IMR-90 (cell line): ENCODE data around the gene ABCB10. TPM values are rescaled to one million over a fixed set of nuclear protein-coding genes. Genes with fewer than 3 reads are reported as not detected.

Experiments
- ATAC-seq: fragments of 200-7000 bp; cut with Tn5 transposase; 2 replicates; pipeline ENCODE4 v1.9.1; 2020; ENCODE audit warnings: low read depth, mild to moderate bottlenecking, moderate library complexity
- BruUV-seq: library from RNA; stranded (reverse); fragments of 400-500 nt; replicated peaks from 2 replicates; lab custom pipeline; 2021; lab: Mats Ljungman, UMichigan
- CTCF ChIA-PET: fragments of 300-600 bp; formaldehyde crosslinking; extraction: SDS; loops from one replicate; lab custom pipeline; 2021; ENCODE audit warnings: antibody characterized with exemption; lab: Yijun Ruan, JAX
- POLR2A ChIA-PET: fragments of 300-600 bp; sonication (Branson Sonifier 250); formaldehyde crosslinking; loops from one replicate; lab custom pipeline; 2022; ENCODE audit warnings: antibody characterized with exemption; ENCODE audit not compliant: unreplicated experiment; lab: Charles Lee
- DNase-seq: peaks from one replicate; pipeline ENCODE4 v3.0.0; 2013
- H2AFZ ChIP-seq: replicated peaks from 2 replicates; pipeline ENCODE3; 2013; ENCODE audit warnings: low read length, mild to moderate bottlenecking; ENCODE audit not compliant: poor library complexity
- H2AK5ac ChIP-seq: 2 replicates; pipeline ENCODE4 v1.6.1; 2013; ENCODE audit warnings: low read depth, low read length, inconsistent platforms
- H2AK9ac ChIP-seq: replicated peaks from 2 replicates; pipeline ENCODE3; 2013; ENCODE audit warnings: mild to moderate bottlenecking, low read depth, low read length, moderate library complexity; ENCODE audit not compliant: poor library complexity
- H2BK120ac ChIP-seq: 2 replicates; pipeline ENCODE4 v1.6.1; 2013; ENCODE audit warnings: low read depth, low read length, inconsistent platforms
- H2BK15ac ChIP-seq: 3 replicates; pipeline ENCODE4 v1.6.1; 2013; ENCODE audit warnings: low read depth, low read length, inconsistent platforms
- H2BK20ac ChIP-seq: 2 replicates; pipeline ENCODE4 v1.6.1; 2013; ENCODE audit warnings: low read depth, mild to moderate bottlenecking, inconsistent platforms, low read length, moderate library complexity
- H2BK5ac ChIP-seq: 2 replicates; pipeline ENCODE4 v1.6.1; 2013; ENCODE audit warnings: mild to moderate bottlenecking, low read depth, low read length, inconsistent platforms; ENCODE audit not compliant: poor library complexity, severe bottlenecking
- H3K14ac ChIP-seq: replicated peaks from 2 replicates; pipeline ENCODE4 v1.6.1; 2013; ENCODE audit warnings: low read depth, low read length, inconsistent platforms
- H3K18ac ChIP-seq: 2 replicates; pipeline ENCODE4 v1.6.1; 2013; ENCODE audit warnings: low read depth, low read length, control low read depth
- H3K23ac ChIP-seq: 2 replicates; pipeline ENCODE4 v1.6.1; 2013; ENCODE audit warnings: low read depth, low read length, inconsistent platforms
- H3K27ac ChIP-seq: 2 replicates; pipeline ENCODE4 v1.5.1; 2013; ENCODE audit warnings: mild to moderate bottlenecking, control low read depth, low read length; ENCODE audit not compliant: insufficient read depth
- H3K27me3 ChIP-seq: 2 replicates; pipeline ENCODE4 v1.6.1; 2013; ENCODE audit warnings: low read length; ENCODE audit not compliant: control insufficient read depth, insufficient read depth
- H3K36me3 ChIP-seq: 2 replicates; pipeline ENCODE4 v1.6.1; 2013; ENCODE audit warnings: low read length, mixed read lengths; ENCODE audit not compliant: control insufficient read depth, insufficient read depth
- H3K4ac ChIP-seq: 2 replicates; pipeline ENCODE4 v1.6.1; 2013; ENCODE audit warnings: low read depth, low read length, inconsistent platforms
- H3K4me1 ChIP-seq: 2 replicates; pipeline ENCODE4 v1.6.1; 2013; ENCODE audit warnings: low read length, mixed read lengths; ENCODE audit not compliant: control insufficient read depth, insufficient read depth
- H3K4me2 ChIP-seq: 2 replicates; pipeline ENCODE4 v1.6.1; 2013; ENCODE audit warnings: low read depth, mild to moderate bottlenecking, control low read depth, low read length, moderate library complexity
- H3K4me3 ChIP-seq: 2 replicates; pipeline ENCODE4 v1.5.1; 2013; ENCODE audit warnings: low read depth, mild to moderate bottlenecking, control low read depth, low read length, moderate library complexity; ENCODE audit not compliant: insufficient read depth
- H3K56ac ChIP-seq: 2 replicates; pipeline ENCODE4 v1.6.1; 2013; ENCODE audit warnings: low read length, inconsistent platforms; ENCODE audit not compliant: insufficient read depth; ENCODE audit errors: extremely low read depth
- H3K79me1 ChIP-seq, 2 experiments: 2 replicates each; pipeline ENCODE4 v1.6.1; 2013; ENCODE audit warnings: low read length in 2 of 2, inconsistent platforms in 1 of 2, low read depth in 1 of 2
- H3K9ac ChIP-seq: 2 replicates; pipeline ENCODE4 v1.6.1; 2013; ENCODE audit warnings: low read depth, low read length, control low read depth
- H3K9me1 ChIP-seq: 2 replicates; pipeline ENCODE4 v1.6.1; 2013; ENCODE audit warnings: low read length, inconsistent platforms; ENCODE audit not compliant: insufficient read depth
- H3K9me3 ChIP-seq: 2 replicates; pipeline ENCODE4 v1.6.1; 2013; ENCODE audit warnings: low read length; ENCODE audit not compliant: control insufficient read depth, insufficient read depth
- H4K20me1 ChIP-seq: 2 replicates; pipeline ENCODE4 v1.6.1; 2013; ENCODE audit warnings: low read length, inconsistent platforms; ENCODE audit not compliant: insufficient read depth
- H4K5ac ChIP-seq: 2 replicates; pipeline ENCODE4 v1.6.1; 2013; ENCODE audit warnings: mild to moderate bottlenecking, low read depth, low read length, control low read depth
- H4K8ac ChIP-seq, 2 experiments: 2 replicates each; pipeline ENCODE4 v1.6.1; 2013; ENCODE audit warnings: low read depth in 2 of 2, low read length in 2 of 2, control low read depth in 1 of 2, inconsistent platforms in 1 of 2
- H4K91ac ChIP-seq: 2 replicates; pipeline ENCODE4 v1.6.1; 2013; ENCODE audit warnings: low read depth, low read length, inconsistent platforms; ENCODE audit not compliant: insufficient read depth
- CEBPB ChIP-seq: IDR thresholded peaks from 2 replicates; pipeline ENCODE4 v1.6.1; 2012; ENCODE audit warnings: low read depth, low read length, improper control_type of control experiment
- CHD1 ChIP-seq: IDR thresholded peaks from 2 replicates; pipeline ENCODE4 v1.6.1; 2012; ENCODE audit warnings: low read depth, low read length, improper control_type of control experiment
- FOS ChIP-seq: fragments of 150-350 bp; IDR thresholded peaks from 2 replicates; pipeline ENCODE4 v1.6.1; 2016; ENCODE audit warnings: low read depth, low read length
- MAZ ChIP-seq: IDR thresholded peaks from 2 replicates; pipeline ENCODE4 v1.6.1; 2012; ENCODE audit warnings: low read depth, mild to moderate bottlenecking, low read length, improper control_type of control experiment, moderate library complexity, borderline replicate concordance
- MXI1 ChIP-seq: IDR thresholded peaks from 2 replicates; pipeline ENCODE4 v1.6.1; 2012; ENCODE audit warnings: low read depth, mild to moderate bottlenecking, low read length, moderate library complexity, borderline replicate concordance
- NFE2L2 ChIP-seq: fragments of 150-350 bp; IDR thresholded peaks from 2 replicates; pipeline ENCODE4 v1.6.1; 2016; ENCODE audit warnings: low read depth, mild to moderate bottlenecking, low read length
- POLR2A ChIP-seq: IDR thresholded peaks from 2 replicates; pipeline ENCODE4 v1.6.1; 2012; ENCODE audit warnings: mild to moderate bottlenecking, low read depth, low read length
- RAD21 ChIP-seq: IDR thresholded peaks from 2 replicates; pipeline ENCODE4 v1.6.1; 2012; ENCODE audit warnings: low read length, improper control_type of control experiment
- RCOR1 ChIP-seq: IDR thresholded peaks from 2 replicates; pipeline ENCODE4 v1.6.1; 2012; ENCODE audit warnings: mild to moderate bottlenecking, low read length, improper control_type of control experiment; ENCODE audit not compliant: insufficient replicate concordance
- RFX5 ChIP-seq: IDR thresholded peaks from 2 replicates; pipeline ENCODE4 v1.8.0; 2012; ENCODE audit warnings: low read depth, mild to moderate bottlenecking, low read length, moderate library complexity
- SMC3 ChIP-seq: fragments of 150-350 bp; IDR thresholded peaks from 2 replicates; pipeline ENCODE4 v1.6.1; 2016; ENCODE audit warnings: low read depth, mild to moderate bottlenecking, antibody characterized with exemption, low read length, moderate library complexity
- WGBS, 2 experiments: methylation state at CpG; one replicate each; pipeline versions ENCODE4 v1.1.5 to v1.1.7; 2013; ENCODE audit warnings: missing lambda C conversion rate in 2 of 2; ENCODE audit not compliant: insufficient read length in 1 of 2; ENCODE audit errors: extremely low coverage in 2 of 2; 5-methylcytosine and 5-hydroxymethylcytosine counted together
- dilution Hi-C: fragments of 300-500 bp; cut with HindIII; formaldehyde crosslinking; loops from one replicate; pipeline ENCODE4 v1.14.3; 2018; ENCODE audit warnings: low sequenced_read_pairs; ENCODE audit not compliant: unreplicated experiment
- in situ Hi-C: fragments of 300-500 bp; cut with MboI; formaldehyde crosslinking; loops from 3 replicates; pipeline ENCODE4 v1.14.3; 2019; ENCODE audit warnings: low sequenced_read_pairs, inconsistent platforms, mixed read lengths
- intact Hi-C: fragments of 100-400 bp; cut with micrococcal nuclease; formaldehyde crosslinking; loops from 2 replicates; pipeline ENCODE4 v1.10.0; 2022
- polyA plus RNA-seq, 3 experiments: library from polyadenylated mRNA; depleted of rRNA; stranded (reverse); fragments of >200 nt; gene quantifications; 2 replicates each; pipeline ENCODE4 v1.2.3, GENCODE V29; 2012; ENCODE audit warnings: low replicate concordance in 1 of 3
- total RNA-seq: library from RNA; depleted of rRNA; stranded (reverse); fragments of >200 nt; gene quantifications from 2 replicates; pipeline ENCODE4 v1.2.3, GENCODE V29; 2012
- TF ChIP-seq, protein P1 (sequence below): fragments of 150-350 bp; IDR thresholded peaks from 2 replicates; pipeline ENCODE4 v1.6.1; 2017; ENCODE audit warnings: mild to moderate bottlenecking, antibody characterized with exemption, low read length, low read depth
- TF ChIP-seq, protein P2 (sequence below): fragments of 150-350 bp; IDR thresholded peaks from 2 replicates; pipeline ENCODE4 v1.6.1; 2016; ENCODE audit warnings: low read depth, mild to moderate bottlenecking, low read length, moderate library complexity, borderline replicate concordance
- TF ChIP-seq, protein P3 (sequence below): conservative IDR thresholded peaks from 2 replicates; pipeline ENCODE4 v1.5.1; 2012; ENCODE audit warnings: mild to moderate bottlenecking, low read depth, low read length, improper control_type of control experiment

ABCB10 gene
- total and polyA plus RNA-seq, 2 of the 4 experiments (the other 2 are of a cell fraction) = 6.5 to 10.9 TPM

DNA sequence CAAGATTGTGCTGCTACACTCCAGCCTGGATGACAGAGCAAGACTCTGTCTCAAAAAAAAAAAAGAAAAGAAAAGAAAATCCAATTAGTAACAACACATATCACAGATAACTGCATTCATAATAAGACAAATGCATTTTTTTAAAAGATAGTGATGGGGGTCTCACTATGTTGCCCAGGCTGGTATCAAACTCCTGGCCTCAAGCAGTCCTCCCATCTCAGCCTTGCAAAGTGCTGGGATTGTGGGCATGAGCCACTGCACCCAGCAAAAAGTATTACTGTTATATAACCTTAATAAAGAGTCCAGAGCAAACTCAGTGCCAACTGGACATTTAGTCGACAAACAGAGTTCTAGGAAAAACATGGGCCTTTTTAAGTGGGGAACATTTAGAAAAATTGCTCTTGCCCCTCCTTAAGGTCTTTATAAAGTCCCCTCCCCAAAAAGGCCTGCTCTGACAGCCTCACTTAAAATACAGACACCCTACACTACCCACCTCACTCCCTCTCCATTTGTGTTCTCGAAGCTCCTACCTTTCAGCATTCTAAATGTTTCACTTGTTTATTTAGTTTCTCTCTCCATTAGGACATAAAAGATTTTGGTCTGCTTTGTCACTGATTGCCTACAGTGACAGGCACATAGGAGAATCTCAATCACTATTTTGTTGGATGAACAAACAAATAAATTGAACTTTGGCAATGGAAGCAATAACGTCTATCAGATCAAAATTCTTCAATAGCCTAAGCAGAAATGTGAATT is 7.5 kb downstream of the ABCB10 start:
- Histone ChIP-seq H4K8ac (no peak overlapping the region), H4K5ac (no peak overlapping the region), H2AK9ac (no peak overlapping the region), H2AK5ac (no peak overlapping the region), H3K79me1 (peaks cover 52 to 63% of the 10 kb centered on the region in 2 experiments), H3K9ac (no peak overlapping the region), H2BK15ac (no peak overlapping the region), H3K56ac (no peak overlapping the region), H3K9me1 (peaks cover 3% of the 10 kb centered on the region; the same call in 1 of the 2 replicates), H3K9me3 (no peaks in the 10 kb centered on the region), H2BK5ac (no peak overlapping the region), H3K36me3 (peaks cover 5% of the 10 kb centered on the region), H2AFZ (no peak overlapping the region), H2BK20ac (no peak overlapping the region), H3K4me3 (no peak overlapping the region), H3K18ac (no peak overlapping the region), H4K20me1 (peaks cover 5% of the 10 kb centered on the region; the same call in 1 of the 2 replicates), H3K4me2 (no peak overlapping the region), H3K14ac (no peak overlapping the region), H3K4ac (no peak overlapping the region), H4K91ac (no peak overlapping the region), H3K27ac (no peak overlapping the region), H3K23ac (no peak overlapping the region), H2BK120ac (no peak overlapping the region), H3K4me1 (peaks cover 5% of the 10 kb centered on the region; the same call in 1 of the 2 replicates), H3K27me3 (no peaks in the 10 kb centered on the region)
- TF ChIP-seq RFX5 = no peak
- TF ChIP-seq, protein P1, sequence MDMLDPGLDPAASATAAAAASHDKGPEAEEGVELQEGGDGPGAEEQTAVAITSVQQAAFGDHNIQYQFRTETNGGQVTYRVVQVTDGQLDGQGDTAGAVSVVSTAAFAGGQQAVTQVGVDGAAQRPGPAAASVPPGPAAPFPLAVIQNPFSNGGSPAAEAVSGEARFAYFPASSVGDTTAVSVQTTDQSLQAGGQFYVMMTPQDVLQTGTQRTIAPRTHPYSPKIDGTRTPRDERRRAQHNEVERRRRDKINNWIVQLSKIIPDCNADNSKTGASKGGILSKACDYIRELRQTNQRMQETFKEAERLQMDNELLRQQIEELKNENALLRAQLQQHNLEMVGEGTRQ = no peak
- TF ChIP-seq RAD21 = no peak
- no peak for TF ChIP-seq NFE2L2
- TF ChIP-seq CHD1 = no peak
- TF ChIP-seq CEBPB = no peak
- no peak for TF ChIP-seq MXI1
- TF ChIP-seq MAZ = no peak
- TF ChIP-seq, protein P2, sequence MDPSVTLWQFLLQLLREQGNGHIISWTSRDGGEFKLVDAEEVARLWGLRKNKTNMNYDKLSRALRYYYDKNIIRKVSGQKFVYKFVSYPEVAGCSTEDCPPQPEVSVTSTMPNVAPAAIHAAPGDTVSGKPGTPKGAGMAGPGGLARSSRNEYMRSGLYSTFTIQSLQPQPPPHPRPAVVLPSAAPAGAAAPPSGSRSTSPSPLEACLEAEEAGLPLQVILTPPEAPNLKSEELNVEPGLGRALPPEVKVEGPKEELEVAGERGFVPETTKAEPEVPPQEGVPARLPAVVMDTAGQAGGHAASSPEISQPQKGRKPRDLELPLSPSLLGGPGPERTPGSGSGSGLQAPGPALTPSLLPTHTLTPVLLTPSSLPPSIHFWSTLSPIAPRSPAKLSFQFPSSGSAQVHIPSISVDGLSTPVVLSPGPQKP = no peak
- no peak for TF ChIP-seq RCOR1
- TF ChIP-seq, protein P3, sequence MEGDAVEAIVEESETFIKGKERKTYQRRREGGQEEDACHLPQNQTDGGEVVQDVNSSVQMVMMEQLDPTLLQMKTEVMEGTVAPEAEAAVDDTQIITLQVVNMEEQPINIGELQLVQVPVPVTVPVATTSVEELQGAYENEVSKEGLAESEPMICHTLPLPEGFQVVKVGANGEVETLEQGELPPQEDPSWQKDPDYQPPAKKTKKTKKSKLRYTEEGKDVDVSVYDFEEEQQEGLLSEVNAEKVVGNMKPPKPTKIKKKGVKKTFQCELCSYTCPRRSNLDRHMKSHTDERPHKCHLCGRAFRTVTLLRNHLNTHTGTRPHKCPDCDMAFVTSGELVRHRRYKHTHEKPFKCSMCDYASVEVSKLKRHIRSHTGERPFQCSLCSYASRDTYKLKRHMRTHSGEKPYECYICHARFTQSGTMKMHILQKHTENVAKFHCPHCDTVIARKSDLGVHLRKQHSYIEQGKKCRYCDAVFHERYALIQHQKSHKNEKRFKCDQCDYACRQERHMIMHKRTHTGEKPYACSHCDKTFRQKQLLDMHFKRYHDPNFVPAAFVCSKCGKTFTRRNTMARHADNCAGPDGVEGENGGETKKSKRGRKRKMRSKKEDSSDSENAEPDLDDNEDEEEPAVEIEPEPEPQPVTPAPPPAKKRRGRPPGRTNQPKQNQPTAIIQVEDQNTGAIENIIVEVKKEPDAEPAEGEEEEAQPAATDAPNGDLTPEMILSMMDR = no peak
- no peak for TF ChIP-seq SMC3
- no peak for TF ChIP-seq POLR2A
- no peak for TF ChIP-seq FOS
- ChIA-PET CTCF (no interaction called here), POLR2A (no interaction called here)
- ATAC-seq = no peak
- in situ Hi-C loops (no loop called here), intact Hi-C loops (no loop called here), dilution Hi-C loops (no loop called here)
- BruUV-seq = no TSS peak
- DNase-seq = no peak
- WGBS, 2 experiments = no CpG with 5 or more reads among the region's 3 CpGs
